Right atrium auricular region (tissue), 2 donors: Measurements from ENCODE around the gene ITFG2. TPM values are rescaled to one million over a fixed set of nuclear protein-coding genes. Genes with fewer than 3 reads are reported as not detected.

Source experiments
- DNase-seq: peaks from one replicate; pipeline ENCODE4 v3.0.0-alpha.2; 2019; ENCODE audit warnings: low spot score
- H3K27ac ChIP-seq, 2 donors: fragments of 200-600 bp; sonication (generic); 1 replicate in 1 of 2; 2 replicates in 1 of 2; pipeline ENCODE4 v1.5.1; 2016 to 2019
- H3K27me3 ChIP-seq, 2 donors: fragments of 200-600 bp; sonication (generic); one replicate each; pipeline versions ENCODE4 v1.5.1 to v1.6.0; 2017 to 2019
- H3K36me3 ChIP-seq: fragments of 200-600 bp; sonication (generic); one replicate; pipeline ENCODE4 v1.5.1; 2016
- H3K4me1 ChIP-seq, 2 donors: fragments of 200-600 bp; sonication (generic); one replicate each; pipeline versions ENCODE4 v1.5.1 to v1.6.0; 2017 to 2019
- H3K4me3 ChIP-seq, 2 donors: fragments of 200-600 bp; sonication (generic); 1 replicate in 1 of 2; 2 replicates in 1 of 2; pipeline ENCODE4 v1.5.1; 2017 to 2019; ENCODE audit warnings: mild to moderate bottlenecking in 1 of 2, moderate library complexity in 1 of 2
- H3K9me3 ChIP-seq, 2 donors: fragments of 200-600 bp; sonication (generic); one replicate each; pipeline ENCODE4 v1.5.1; 2019
- CTCF ChIP-seq, 2 donors: fragments of 200-600 bp; sonication (generic); IDR thresholded peaks; one replicate each; pipeline ENCODE4 v1.5.1; 2019; ENCODE audit warnings: antibody characterized with exemption in 2 of 2
- total RNA-seq, 2 donors: library from RNA; depleted of rRNA; stranded (reverse); fragments of >200 nt; gene quantifications; one replicate each; pipeline ENCODE4 v1.1.0, GENCODE V29; 2016

The ITFG2 gene
- total RNA-seq, 2 donors from 2014 or later: 12.7 to 13.7 TPM

- no peak for DNase-seq
- Histone ChIP-seq H3K9me3 (no peaks in the 10 kb centered on the region), H3K27me3 (no peaks in the 10 kb centered on the region), H3K36me3 (peaks cover 47% of the 10 kb centered on the region), H3K27ac (peak overlapping the region in 1 of 2 donors; percentile 44), H3K4me1 (peaks cover 0 to 25% of the 10 kb centered on the region in 2 donors), H3K4me3 (no peak overlapping the region)
- TF ChIP-seq CTCF (IDR thresholded peaks at IDR 0.05): no peak
These were observed 7.3 kb upstream of the ITFG2 start for GRCh38 chr12:2805143-2805520.

DNA sequence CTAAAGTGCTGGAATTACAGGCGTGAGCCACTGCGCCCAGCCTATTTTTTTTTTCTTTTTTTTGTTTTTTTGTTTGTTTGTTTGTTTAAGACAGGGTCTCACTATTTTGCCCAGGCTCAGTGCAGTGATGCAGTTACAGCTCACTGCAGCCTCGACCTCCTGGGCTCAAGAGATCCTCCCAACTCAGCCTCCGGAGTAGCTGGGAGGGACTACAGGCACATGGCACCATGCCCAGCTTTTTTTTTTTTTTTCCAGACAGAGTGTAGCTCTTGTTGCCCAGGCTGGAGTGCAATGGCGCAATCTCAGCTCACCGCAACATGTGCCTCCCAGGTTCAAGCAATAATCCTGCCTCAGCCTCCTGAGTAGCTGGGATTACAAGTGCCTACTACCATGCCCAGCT lies 5.8 kb upstream of the ITFG2 start:
- H3K9me3 ChIP-seq: no peaks in the 10 kb centered on the region
- no peak for DNase-seq
- peaks cover 0 to 21% of the 10 kb centered on the region in 2 donors for H3K4me1 ChIP-seq
- no peaks in the 10 kb centered on the region for H3K27me3 ChIP-seq
- H3K36me3 ChIP-seq: peaks cover 31% of the 10 kb centered on the region
- H3K27ac ChIP-seq: no peak overlapping the region
- H3K4me3 ChIP-seq: no peak overlapping the region
- TF ChIP-seq CTCF (IDR thresholded peaks at IDR 0.05): no peak

- Histone ChIP-seq H3K4me1 (peaks cover 0 to 23% of the 10 kb centered on the region in 2 donors), H3K4me3 (peak overlapping the region; percentile 76 to 79), H3K36me3 (no peaks in the 10 kb centered on the region), H3K9me3 (no peaks in the 10 kb centered on the region), H3K27me3 (no peaks in the 10 kb centered on the region), H3K27ac (peak overlapping the region; percentile 93 to 94)
- no peak for TF ChIP-seq CTCF (IDR thresholded peaks at IDR 0.05)
- no peak for DNase-seq
These were observed 667 bp upstream of the ITFG2 start for GRCh38 chr12:2811801-2812200.

DNA sequence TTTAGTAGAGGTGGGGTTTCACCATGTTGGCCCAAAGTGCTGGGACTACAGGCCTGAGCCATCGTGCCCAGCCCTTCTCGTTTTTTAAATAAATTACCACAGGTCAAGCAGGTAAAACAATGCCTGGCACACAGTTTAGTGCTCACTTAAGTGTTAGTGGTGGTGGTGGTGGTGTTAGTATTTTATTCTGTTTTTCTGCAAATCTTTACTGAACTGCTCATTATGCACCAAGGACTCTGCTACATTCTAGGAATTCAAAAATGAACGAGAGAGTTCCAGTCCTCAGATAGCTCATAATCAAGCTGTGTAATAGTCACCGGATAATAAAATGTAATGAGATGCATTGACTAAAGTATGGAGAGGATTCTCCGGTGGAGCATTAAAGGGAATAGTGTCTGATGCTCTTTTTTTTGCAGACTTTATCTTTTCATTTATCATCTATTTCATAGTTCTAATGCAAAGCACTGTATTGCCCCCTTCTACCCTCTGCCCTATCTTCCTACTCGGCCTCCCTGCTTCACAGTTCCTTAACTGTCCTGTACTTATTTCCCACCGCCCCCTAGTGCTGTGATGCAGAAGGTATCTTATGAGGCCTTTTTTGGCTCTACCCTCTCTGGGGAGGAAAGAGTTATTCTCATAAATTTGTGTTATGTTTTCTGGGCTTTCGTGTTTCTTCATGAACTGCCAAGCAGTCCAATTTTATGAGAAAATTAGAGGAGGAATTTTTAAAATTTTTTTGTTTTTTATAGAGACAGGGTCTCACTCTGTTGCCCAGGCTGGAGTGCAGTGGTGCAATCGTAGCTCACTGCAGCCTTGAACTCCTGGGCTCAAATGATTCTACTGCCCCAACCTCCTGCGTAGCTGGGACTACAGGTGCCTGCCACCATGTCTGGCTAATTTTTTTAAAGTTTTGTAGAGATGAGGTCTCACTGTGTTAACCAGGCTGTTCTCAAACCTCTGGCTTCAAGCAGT lies 1.0 kb downstream of the ITFG2 start:
- no peak for DNase-seq
- peak in 1 of 2 donors; percentile 66 for TF ChIP-seq CTCF (IDR thresholded peaks at IDR 0.05)

DNA sequence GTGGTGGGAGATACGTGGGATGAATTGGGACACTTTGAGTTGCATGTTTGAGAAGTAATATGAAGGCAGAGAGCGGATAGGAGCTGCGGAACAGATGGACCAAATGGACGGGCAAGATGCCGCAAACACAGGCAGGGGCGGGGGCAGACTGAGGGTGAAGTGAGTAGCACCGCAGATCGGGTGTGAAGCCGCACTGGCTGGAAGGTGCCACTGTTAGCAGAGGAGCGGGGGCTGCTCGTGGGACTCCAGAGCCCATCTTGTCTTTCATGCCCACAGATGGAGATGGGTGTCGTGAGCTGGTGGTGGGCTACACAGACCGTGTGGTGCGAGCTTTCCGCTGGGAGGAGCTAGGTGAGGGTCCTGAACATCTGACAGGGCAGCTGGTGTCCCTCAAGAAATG lies 7.3 kb downstream of the ITFG2 start:
- no peak for TF ChIP-seq CTCF (IDR thresholded peaks at IDR 0.05)
- Histone ChIP-seq H3K4me1 (no peaks in the 10 kb centered on the region), H3K27me3 (no peaks in the 10 kb centered on the region), H3K4me3 (no peak overlapping the region), H3K36me3 (peaks cover 64% of the 10 kb centered on the region), H3K27ac (no peak overlapping the region), H3K9me3 (no peaks in the 10 kb centered on the region)
- no peak for DNase-seq

More for the DNA sequence above, 1.0 kb downstream of the ITFG2 start:
- H3K4me3 ChIP-seq: peak overlapping the region; percentile 76 to 79
- peaks cover 0 to 23% of the 10 kb centered on the region in 2 donors for H3K4me1 ChIP-seq
- peak overlapping the region; percentile 93 to 94 for H3K27ac ChIP-seq
- H3K9me3 ChIP-seq: no peaks in the 10 kb centered on the region
- peaks cover 11% of the 10 kb centered on the region for H3K36me3 ChIP-seq
- H3K27me3 ChIP-seq: no peaks in the 10 kb centered on the region
